NB4 (cell line): ENCODE results near the gene TELO2.

Experiments used
- CTCF ChIP-seq: IDR thresholded peaks from one replicate; pipeline ENCODE4 v1.5.1; 2012; ENCODE audit warnings: low read depth, low read length
- POLR2A ChIP-seq: IDR thresholded peaks from 2 replicates; pipeline ENCODE4 v1.6.1; 2011; ENCODE audit warnings: mild to moderate bottlenecking; ENCODE audit not compliant: insufficient read length; ENCODE audit errors: extremely low read depth

- no peak for TF ChIP-seq POLR2A
- TF ChIP-seq CTCF = no peak
Observed at GRCh38 chr16:1523581-1524245, 30.6 kb downstream of the TELO2 start.
